ENCODE measurements around the gene IFTAP.
"Not testable (repeated sequence)": the region's sequence is repeated elsewhere in the genome, so short reads cannot be mapped to it uniquely, and the experiment has no call there.

The IFTAP gene

DNA sequence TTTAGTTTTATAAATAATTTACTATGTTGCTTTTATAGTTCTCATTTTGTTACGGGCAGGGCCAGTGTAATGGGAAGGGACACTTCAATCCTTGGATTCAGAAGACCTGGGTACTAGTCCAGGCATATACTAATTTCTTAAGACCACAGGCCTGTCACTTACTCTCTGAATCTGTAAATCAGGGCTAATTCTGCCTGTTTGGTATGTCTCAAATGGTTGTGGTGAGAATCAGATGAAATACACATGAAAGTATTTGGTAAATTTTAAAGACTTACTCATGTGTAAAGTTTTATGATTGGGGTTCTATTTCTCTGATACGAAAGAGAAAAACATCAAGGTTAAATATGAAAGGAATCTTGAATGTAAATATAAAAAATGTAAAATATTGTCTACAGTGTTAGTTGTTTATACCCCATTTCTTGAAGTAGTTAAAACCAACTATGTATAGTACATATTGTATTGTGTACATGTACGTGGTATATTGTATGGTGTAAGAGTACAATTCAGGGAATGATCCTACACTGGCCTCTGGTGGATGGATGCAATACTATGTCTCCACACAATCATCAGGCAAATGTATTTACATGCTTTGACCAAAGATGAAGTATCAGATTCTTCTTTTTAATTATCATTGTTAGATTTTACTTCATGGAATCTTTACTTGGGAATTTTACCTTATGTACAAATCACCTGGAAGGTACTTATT, 28.3 kb downstream of the IFTAP start:
- H3K4me3 ChIP-seq (ENCODE audit: low read length) = no peak overlapping the region
- H3K36me3 ChIP-seq (ENCODE audit: insufficient read depth, low read length) = no peaks in the 10 kb centered on the region
- H3K27me3 ChIP-seq (ENCODE audit: control insufficient read depth, insufficient read depth, low read length) = no peaks in the 10 kb centered on the region
- peaks cover 11% of the 10 kb centered on the region for H3K4me1 ChIP-seq (ENCODE audit: control insufficient read depth, insufficient read depth, low read length)
- H3K9ac ChIP-seq (ENCODE audit: low read depth, low read length) = no peak overlapping the region
- H3K4me2 ChIP-seq (ENCODE audit: low read length) = no peak overlapping the region
- no peaks in the 10 kb centered on the region for H3K9me3 ChIP-seq (replicated peaks; ENCODE audit: low read length)

DNA sequence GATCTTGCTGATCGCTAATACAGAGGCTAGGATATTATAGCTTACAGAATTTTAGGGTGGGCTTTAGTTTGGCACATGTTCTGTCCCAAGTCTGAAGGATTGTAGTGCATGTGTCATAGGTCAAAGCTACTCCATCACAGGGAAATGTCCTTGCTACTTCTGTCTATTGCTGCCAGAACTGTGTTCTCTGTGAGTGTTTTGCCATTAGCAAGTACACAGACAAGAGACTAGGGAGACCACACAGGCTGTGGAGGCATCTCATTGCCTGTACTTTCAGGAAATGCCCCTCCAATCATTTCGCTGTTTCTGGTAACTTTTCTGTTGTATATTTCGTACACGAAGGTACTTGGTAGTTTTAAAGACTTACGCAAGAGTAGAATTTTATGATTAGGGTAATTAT, 29.2 kb downstream of the IFTAP start:
- H3K36me3 ChIP-seq (ENCODE audit: insufficient read depth, low read length) = no peaks in the 10 kb centered on the region

DNA sequence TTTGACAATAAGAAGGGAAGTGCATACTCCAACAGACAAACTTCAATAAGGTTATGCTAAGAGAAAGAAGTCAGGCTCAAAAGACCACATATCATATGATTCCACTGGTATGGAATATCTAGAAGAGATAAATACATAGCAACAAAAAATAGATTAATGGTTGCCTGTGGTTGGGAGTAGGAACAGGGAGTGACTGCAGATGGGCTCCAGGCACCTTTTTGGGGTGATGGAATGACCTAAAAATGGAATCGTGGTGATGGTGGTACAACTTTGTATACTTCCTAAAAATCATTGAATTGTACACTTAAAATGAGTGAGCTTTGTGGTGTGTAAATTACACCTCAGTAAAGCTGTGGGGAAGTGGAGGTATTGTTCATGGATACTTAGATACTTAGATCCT, 32.7 kb downstream of the IFTAP start:
- H3K4me3 ChIP-seq (ENCODE audit: low read length) = no peak overlapping the region
- no peaks in the 10 kb centered on the region for H3K36me3 ChIP-seq (ENCODE audit: insufficient read depth, low read length)
- H3K4me2 ChIP-seq (ENCODE audit: low read length) = no peak overlapping the region
- H3K27me3 ChIP-seq (ENCODE audit: control insufficient read depth, insufficient read depth, low read length) = no peaks in the 10 kb centered on the region
- H3K9me3 ChIP-seq (replicated peaks; ENCODE audit: low read length) = no peaks in the 10 kb centered on the region
- no peak overlapping the region for H3K9ac ChIP-seq (ENCODE audit: low read depth, low read length)
- no peaks in the 10 kb centered on the region for H3K4me1 ChIP-seq (ENCODE audit: control insufficient read depth, insufficient read depth, low read length)

More for the DNA sequence above, 29.2 kb downstream of the IFTAP start:
- Histone ChIP-seq H3K4me2 (ENCODE audit: low read length) (no peak overlapping the region), H3K9ac (ENCODE audit: low read depth, low read length) (no peak overlapping the region), H3K4me1 (ENCODE audit: control insufficient read depth, insufficient read depth, low read length) (peaks cover 11% of the 10 kb centered on the region), H3K27me3 (ENCODE audit: control insufficient read depth, insufficient read depth, low read length) (no peaks in the 10 kb centered on the region), H3K4me3 (ENCODE audit: low read length) (no peak overlapping the region), H3K9me3 (replicated peaks; ENCODE audit: low read length) (no peaks in the 10 kb centered on the region)

DNA sequence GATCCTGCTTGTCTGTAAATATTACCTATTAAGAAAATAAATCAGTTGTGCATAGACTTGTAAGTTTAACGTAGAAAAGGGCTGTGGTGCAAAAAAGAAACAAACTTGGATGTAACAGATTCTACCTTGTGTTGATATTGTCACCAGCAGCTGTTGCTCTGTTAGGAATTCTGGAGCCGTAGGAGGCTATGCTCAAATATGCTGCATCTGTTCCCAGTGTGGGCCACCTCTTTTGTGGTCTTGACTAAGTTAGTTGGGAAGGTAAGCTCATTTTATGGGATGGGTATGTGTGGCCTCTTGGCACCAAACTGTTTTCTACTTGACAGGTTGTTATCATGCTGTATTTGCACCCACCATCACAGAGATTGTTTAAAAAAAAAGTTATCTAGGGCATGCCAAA, 33.2 kb downstream of the IFTAP start:
- Histone ChIP-seq H3K4me1 (ENCODE audit: control insufficient read depth, insufficient read depth, low read length) (no peaks in the 10 kb centered on the region), H3K9me3 (replicated peaks; ENCODE audit: low read length) (no peaks in the 10 kb centered on the region), H3K27me3 (ENCODE audit: control insufficient read depth, insufficient read depth, low read length) (no peaks in the 10 kb centered on the region), H3K9ac (ENCODE audit: low read depth, low read length) (no peak overlapping the region), H3K4me3 (ENCODE audit: low read length) (no peak overlapping the region), H3K4me2 (ENCODE audit: low read length) (no peak overlapping the region), H3K36me3 (ENCODE audit: insufficient read depth, low read length) (no peaks in the 10 kb centered on the region)

DNA sequence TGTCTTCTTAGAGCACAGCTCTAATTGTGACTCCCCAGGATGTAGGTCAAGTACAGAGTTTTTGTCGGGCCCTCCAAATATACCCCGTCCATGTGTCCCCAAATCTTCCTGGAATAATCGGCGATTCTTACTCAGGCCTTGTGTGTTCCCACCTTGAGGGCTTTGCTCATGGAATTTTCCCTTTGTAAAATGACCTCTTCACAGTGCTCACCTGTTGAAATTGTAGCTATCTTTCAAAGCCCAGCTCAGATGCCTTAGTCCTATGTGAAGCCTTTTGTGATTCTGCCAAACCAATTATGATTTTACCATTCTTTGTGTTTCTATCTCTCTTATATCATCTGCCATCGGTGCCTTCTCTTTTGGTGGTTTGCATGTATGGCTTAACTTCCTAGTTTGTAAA, 33.8 kb downstream of the IFTAP start:
- Histone ChIP-seq H3K4me3 (ENCODE audit: low read length) (no peak overlapping the region), H3K4me2 (ENCODE audit: low read length) (no peak overlapping the region), H3K36me3 (ENCODE audit: insufficient read depth, low read length) (no peaks in the 10 kb centered on the region), H3K27me3 (ENCODE audit: control insufficient read depth, insufficient read depth, low read length) (no peaks in the 10 kb centered on the region), H3K9me3 (replicated peaks; ENCODE audit: low read length) (no peaks in the 10 kb centered on the region), H3K4me1 (ENCODE audit: control insufficient read depth, insufficient read depth, low read length) (no peaks in the 10 kb centered on the region), H3K9ac (ENCODE audit: low read depth, low read length) (no peak overlapping the region)

DNA sequence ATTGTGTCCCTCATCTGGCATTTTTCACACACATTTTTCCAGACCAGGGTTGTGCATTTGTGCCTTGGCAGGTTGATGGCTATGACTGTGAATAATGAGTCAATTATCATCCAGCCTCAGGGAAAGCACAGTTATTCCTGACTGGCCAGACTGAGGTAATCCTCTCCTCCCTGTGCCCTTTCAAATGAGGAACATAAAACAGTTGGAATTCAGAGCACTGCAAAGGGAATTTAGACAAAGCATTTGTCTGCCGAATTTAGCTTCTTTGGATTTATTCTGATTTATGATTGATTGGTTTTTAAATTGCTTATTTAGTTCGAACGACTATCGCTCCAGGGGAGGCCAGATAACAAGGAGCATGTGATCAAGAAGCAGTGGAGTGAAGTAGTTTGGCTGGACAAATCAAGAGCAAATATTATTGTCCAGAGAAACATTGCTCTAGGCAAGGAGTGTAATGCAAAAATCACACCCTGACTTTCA, 34.5 kb downstream of the IFTAP start:
- Histone ChIP-seq H3K36me3 (ENCODE audit: insufficient read depth, low read length) (no peaks in the 10 kb centered on the region), H3K27me3 (ENCODE audit: control insufficient read depth, insufficient read depth, low read length) (no peaks in the 10 kb centered on the region), H3K4me1 (ENCODE audit: control insufficient read depth, insufficient read depth, low read length) (no peaks in the 10 kb centered on the region), H3K4me3 (ENCODE audit: low read length) (no peak overlapping the region), H3K9ac (ENCODE audit: low read depth, low read length) (no peak overlapping the region), H3K9me3 (replicated peaks; ENCODE audit: low read length) (no peaks in the 10 kb centered on the region), H3K4me2 (ENCODE audit: low read length) (no peak overlapping the region)

DNA sequence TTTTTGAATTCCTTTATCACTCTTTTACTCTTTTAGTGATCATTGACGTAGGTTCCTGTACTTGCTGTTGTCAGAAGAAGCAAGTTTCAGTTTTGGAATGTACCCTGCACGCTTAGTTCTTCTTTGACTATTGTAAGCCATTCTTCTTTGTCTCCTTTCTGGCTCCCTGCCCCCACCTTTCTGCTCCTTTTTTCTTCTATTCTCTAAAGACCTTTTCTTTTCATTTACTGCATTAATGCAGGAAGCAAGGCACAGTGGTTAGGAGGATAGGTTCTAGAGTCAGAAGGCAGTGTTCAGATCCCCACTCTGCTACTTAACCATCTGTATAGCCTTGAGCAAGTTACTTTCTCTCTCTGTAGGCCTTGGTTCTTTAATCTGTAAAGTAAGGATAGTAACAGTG, 37.5 kb downstream of the IFTAP start:
- H3K4me1 ChIP-seq (ENCODE audit: control insufficient read depth, insufficient read depth, low read length) = no peaks in the 10 kb centered on the region
- H3K4me3 ChIP-seq (ENCODE audit: low read length) = no peak overlapping the region
- no peak overlapping the region for H3K4me2 ChIP-seq (ENCODE audit: low read length)

DNA sequence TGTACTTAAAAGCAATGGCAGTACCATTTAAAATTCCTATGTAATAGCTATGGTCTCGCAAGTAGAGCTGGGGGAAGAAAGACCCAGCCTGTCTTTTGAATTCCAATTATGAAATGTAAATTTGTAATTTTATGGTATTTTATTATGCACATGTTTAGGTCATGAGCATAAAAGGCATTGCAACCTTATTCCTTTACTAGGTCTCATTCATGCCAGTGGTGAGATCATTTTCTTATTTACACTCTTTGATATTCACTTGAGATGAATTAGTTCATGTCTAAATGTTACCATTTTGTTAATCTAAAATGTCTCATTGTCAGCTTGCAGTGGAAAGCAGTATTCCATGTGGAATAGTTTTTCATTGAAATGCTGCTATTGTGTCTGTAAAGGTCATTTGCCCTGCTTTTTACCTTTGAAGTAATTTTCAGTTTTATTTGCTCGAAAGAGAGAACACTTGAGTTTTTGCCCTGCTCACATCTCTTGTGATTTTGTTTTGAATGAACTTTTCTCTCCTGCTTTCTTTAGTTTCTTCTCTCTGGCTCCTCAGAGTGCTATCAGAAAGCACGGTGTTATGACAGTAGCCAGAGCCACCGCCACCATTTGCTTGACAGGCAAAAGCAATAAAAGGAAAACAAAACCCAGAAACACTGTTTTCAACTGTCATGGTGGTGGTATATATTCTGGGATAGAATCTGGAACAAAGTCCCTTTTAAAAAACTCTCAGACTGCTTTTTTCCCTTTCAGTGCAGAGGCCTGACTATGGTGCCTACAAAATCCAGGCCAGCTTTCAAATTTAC, 41.0 kb downstream of the IFTAP start:
- Histone ChIP-seq H3K9me3 (replicated peaks; ENCODE audit: low read length) (no peaks in the 10 kb centered on the region), H3K4me2 (ENCODE audit: low read length) (no peak overlapping the region), H3K4me1 (ENCODE audit: control insufficient read depth, insufficient read depth, low read length) (no peaks in the 10 kb centered on the region), H3K27me3 (ENCODE audit: control insufficient read depth, insufficient read depth, low read length) (no peaks in the 10 kb centered on the region), H3K4me3 (ENCODE audit: low read length) (no peak overlapping the region), H3K36me3 (ENCODE audit: insufficient read depth, low read length) (no peaks in the 10 kb centered on the region), H3K9ac (ENCODE audit: low read depth, low read length) (no peak overlapping the region)

More for the DNA sequence above, 37.5 kb downstream of the IFTAP start:
- Histone ChIP-seq H3K36me3 (ENCODE audit: insufficient read depth, low read length) (no peaks in the 10 kb centered on the region), H3K27me3 (ENCODE audit: control insufficient read depth, insufficient read depth, low read length) (no peaks in the 10 kb centered on the region), H3K9me3 (replicated peaks; ENCODE audit: low read length) (no peaks in the 10 kb centered on the region), H3K9ac (ENCODE audit: low read depth, low read length) (no peak overlapping the region)

DNA sequence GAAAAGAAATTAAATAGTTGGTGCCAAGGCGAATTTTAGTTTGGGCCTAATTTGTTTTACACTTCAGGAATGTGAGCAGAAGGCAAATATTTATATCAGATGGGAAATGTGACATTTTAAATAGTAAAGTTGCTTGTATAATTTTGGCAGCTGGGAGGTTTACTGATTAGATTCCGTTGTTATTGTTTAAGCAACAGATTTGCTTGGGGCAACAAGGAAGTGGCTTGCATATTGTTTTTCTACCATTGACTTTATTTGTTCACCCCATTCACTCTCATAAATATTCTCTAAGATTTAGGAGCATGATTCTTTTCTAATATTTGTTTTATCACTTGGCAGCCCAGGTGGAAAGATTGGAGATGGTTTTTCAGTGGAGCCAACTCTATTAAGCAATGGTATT, 44.3 kb downstream of the IFTAP start:
- Histone ChIP-seq H3K9ac (ENCODE audit: low read depth, low read length) (no peak overlapping the region), H3K27me3 (ENCODE audit: control insufficient read depth, insufficient read depth, low read length) (no peaks in the 10 kb centered on the region), H3K4me2 (ENCODE audit: low read length) (no peak overlapping the region), H3K4me3 (ENCODE audit: low read length) (no peak overlapping the region), H3K4me1 (ENCODE audit: control insufficient read depth, insufficient read depth, low read length) (no peaks in the 10 kb centered on the region), H3K9me3 (replicated peaks; ENCODE audit: low read length) (no peaks in the 10 kb centered on the region), H3K36me3 (ENCODE audit: insufficient read depth, low read length) (no peaks in the 10 kb centered on the region)

DNA sequence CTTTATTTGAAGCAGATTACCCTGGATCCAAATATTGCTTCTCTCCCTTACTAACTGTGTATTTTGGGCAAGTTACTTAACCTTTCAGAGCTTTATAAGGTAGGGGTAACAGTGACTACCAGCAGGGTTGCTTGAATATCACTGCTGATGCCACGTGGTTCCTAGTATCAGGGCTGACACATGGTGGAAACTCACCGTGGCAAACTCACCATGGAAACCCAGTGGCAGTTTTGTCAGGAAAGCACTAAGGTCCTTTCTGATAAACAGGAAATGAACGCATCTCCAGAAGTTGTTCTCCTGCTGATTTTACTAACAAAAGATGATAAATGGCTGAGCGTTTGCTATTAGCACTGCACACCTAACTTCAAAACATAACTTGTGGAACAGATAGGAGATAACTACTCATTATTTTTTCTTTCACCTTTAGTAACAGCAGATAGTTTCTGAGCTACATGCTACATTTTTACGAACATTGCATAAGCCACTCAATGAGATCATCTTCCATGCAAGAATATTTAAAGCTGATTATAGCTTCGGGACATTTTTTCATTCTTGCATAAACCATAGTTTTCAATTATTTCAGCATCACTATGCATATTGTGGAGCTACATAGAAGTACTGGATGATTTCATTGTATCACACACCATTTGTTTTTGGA, 63.4 kb downstream of the IFTAP start:
- no peak overlapping the region for H3K4me3 ChIP-seq (ENCODE audit: low read length)
- no peaks in the 10 kb centered on the region for H3K9me3 ChIP-seq (replicated peaks; ENCODE audit: low read length)
- H3K27me3 ChIP-seq (ENCODE audit: control insufficient read depth, insufficient read depth, low read length) = no peaks in the 10 kb centered on the region
- no peak overlapping the region for H3K4me2 ChIP-seq (ENCODE audit: low read length)
- H3K36me3 ChIP-seq (ENCODE audit: insufficient read depth, low read length) = no peaks in the 10 kb centered on the region
- H3K4me1 ChIP-seq (ENCODE audit: control insufficient read depth, insufficient read depth, low read length) = no peaks in the 10 kb centered on the region
- no peak overlapping the region for H3K9ac ChIP-seq (ENCODE audit: low read depth, low read length)

DNA sequence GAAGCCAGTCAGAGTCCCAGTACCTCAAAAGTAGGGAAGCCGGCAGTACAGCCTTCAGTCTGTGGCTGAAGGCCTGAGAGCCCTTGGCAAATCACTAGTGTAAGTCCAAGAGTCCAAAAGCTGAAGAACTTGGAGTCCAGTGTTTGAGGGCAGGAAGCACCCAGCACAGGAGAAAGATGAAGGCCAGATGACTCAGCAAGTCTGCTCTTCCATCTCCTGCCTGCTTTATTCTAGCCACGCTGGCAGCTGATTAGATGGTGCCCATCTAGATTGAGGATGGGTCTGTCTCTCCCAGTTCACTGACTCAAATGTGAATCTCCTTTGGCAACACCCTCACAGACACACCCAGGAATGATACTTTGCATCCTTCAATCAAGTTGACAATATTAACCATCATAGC, 67.1 kb downstream of the IFTAP start:
- H3K27me3 ChIP-seq (ENCODE audit: control insufficient read depth, insufficient read depth, low read length); H3K4me1 ChIP-seq (ENCODE audit: control insufficient read depth, insufficient read depth, low read length); H3K4me2 ChIP-seq (ENCODE audit: low read length); H3K9ac ChIP-seq (ENCODE audit: low read depth, low read length); H3K36me3 ChIP-seq (ENCODE audit: insufficient read depth, low read length); H3K9me3 ChIP-seq (replicated peaks; ENCODE audit: low read length); H3K4me3 ChIP-seq (ENCODE audit: low read length): not testable (repeated sequence)
